CD14-positive monocyte (primary cell): ENCODE data around the gene CD46. TPM values are rescaled to one million over a fixed set of nuclear protein-coding genes. Genes with fewer than 3 reads are reported as not detected.

ENCODE experiments used
- DNase-seq, 3 donors: peaks; one replicate each; pipeline ENCODE4 v3.0.0-alpha.2; 2011 to 2022
- H2AFZ ChIP-seq: 2 replicates; pipeline ENCODE4 v1.6.0; 2012; ENCODE audit warnings: mild to moderate bottlenecking, low read depth, low read length, inconsistent platforms; ENCODE audit not compliant: insufficient read depth, poor library complexity, severe bottlenecking
- H3K27ac ChIP-seq, 2 donors: 1 replicate in 1 of 2; 2 replicates in 1 of 2; pipeline ENCODE4 v1.5.1; 2012 to 2013; ENCODE audit warnings: low read length in 2 of 2, control low read depth in 1 of 2, inconsistent platforms in 1 of 2, low read depth in 1 of 2, mild to moderate bottlenecking in 1 of 2
- H3K27me3 ChIP-seq, 2 donors: one replicate each; pipeline versions ENCODE4 v1.6.0 to v1.6.1; 2011 to 2013; ENCODE audit warnings: low read length in 2 of 2; ENCODE audit not compliant: control insufficient read depth in 2 of 2, insufficient read depth in 2 of 2
- H3K36me3 ChIP-seq, 2 donors: replicated peaks in 1 of 2; 1 replicate in 1 of 2; 2 replicates in 1 of 2; pipeline versions ENCODE4 v1.5.1 to v1.6.1; 2012 to 2013; ENCODE audit warnings: low read length in 2 of 2, control low read depth in 1 of 2, inconsistent platforms in 1 of 2, mild to moderate bottlenecking in 1 of 2; ENCODE audit not compliant: insufficient read depth in 2 of 2, control insufficient read depth in 1 of 2
- H3K4me1 ChIP-seq, 2 donors: 1 replicate in 1 of 2; 2 replicates in 1 of 2; pipeline versions ENCODE4 v1.5.1 to v1.6.1; 2012 to 2013; ENCODE audit warnings: low read length in 2 of 2, control low read depth in 1 of 2, inconsistent platforms in 1 of 2, mild to moderate bottlenecking in 1 of 2, moderate library complexity in 1 of 2; ENCODE audit not compliant: insufficient read depth in 2 of 2, control insufficient read depth in 1 of 2
- H3K4me2 ChIP-seq: replicated peaks from 2 replicates; pipeline ENCODE3; 2012; ENCODE audit warnings: low read length, moderate library complexity, mild to moderate bottlenecking; ENCODE audit not compliant: poor library complexity, severe bottlenecking; ENCODE audit errors: extremely low read depth
- H3K4me3 ChIP-seq, 3 experiments: fragments of 200-600 bp in 1 of 3; sonication (generic) in 1 of 3; replicated peaks in 1 of 3; 1 replicate in 2 of 3; 2 replicates in 1 of 3; pipeline ENCODE4 v1.5.1; 2011 to 2013; ENCODE audit warnings: low read length in 3 of 3, mild to moderate bottlenecking in 3 of 3, control low read depth in 2 of 3, low read depth in 2 of 3, inconsistent platforms in 1 of 3, moderate library complexity in 1 of 3
- H3K79me2 ChIP-seq: 2 replicates; pipeline ENCODE4 v1.6.0; 2012; ENCODE audit warnings: mild to moderate bottlenecking, control low read depth, inconsistent platforms, low read length, moderate library complexity; ENCODE audit not compliant: insufficient read depth
- H3K9ac ChIP-seq: 2 replicates; pipeline ENCODE4 v1.6.0; 2017; ENCODE audit warnings: low read length, mild to moderate bottlenecking; ENCODE audit not compliant: insufficient read depth, poor library complexity, severe bottlenecking
- H3K9me3 ChIP-seq, 2 donors: replicated peaks in 1 of 2; 1 replicate in 1 of 2; 2 replicates in 1 of 2; pipeline versions ENCODE4 v1.5.1 to v1.6.1; 2012 to 2013; ENCODE audit warnings: low read length in 2 of 2, control low read depth in 1 of 2; ENCODE audit not compliant: control insufficient read depth in 1 of 2, insufficient read depth in 1 of 2
- H4K20me1 ChIP-seq: 2 replicates; pipeline ENCODE4 v1.6.0; 2012; ENCODE audit warnings: mild to moderate bottlenecking, low read length, control low read depth, moderate library complexity; ENCODE audit not compliant: insufficient read depth
- H3K27ac Mint-ChIP-seq, 7 donors: one replicate each; pipeline ENCODE4 v1.8.0; 2020; ENCODE audit warnings: mild to moderate bottlenecking in 7 of 7, mixed read lengths in 7 of 7, moderate library complexity in 6 of 7, inconsistent platforms in 2 of 7
- H3K27me3 Mint-ChIP-seq, 3 donors: one replicate each; pipeline ENCODE4 v1.8.0; 2021 to 2022; ENCODE audit warnings: low read depth in 3 of 3, mild to moderate bottlenecking in 3 of 3, mixed read lengths in 3 of 3, moderate library complexity in 3 of 3, inconsistent platforms in 1 of 3
- H3K36me3 Mint-ChIP-seq, 2 donors: one replicate each; pipeline ENCODE4 v1.8.0; 2020; ENCODE audit warnings: mixed read lengths in 2 of 2, inconsistent platforms in 1 of 2, mild to moderate bottlenecking in 1 of 2
- H3K4me1 Mint-ChIP-seq: one replicate; pipeline ENCODE4 v1.8.0; 2020; ENCODE audit warnings: mild to moderate bottlenecking, mixed read lengths
- H3K4me3 Mint-ChIP-seq, 2 donors: one replicate each; pipeline ENCODE4 v1.8.0; 2020; ENCODE audit warnings: mild to moderate bottlenecking in 2 of 2, mixed read lengths in 2 of 2, moderate library complexity in 1 of 2
- H3K9me3 Mint-ChIP-seq, 7 donors: one replicate each; pipeline ENCODE4 v1.8.0; 2020 to 2022; ENCODE audit warnings: mixed read lengths in 7 of 7, mild to moderate bottlenecking in 6 of 7, moderate library complexity in 6 of 7, inconsistent platforms in 2 of 7
- CTCF ChIP-seq: fragments of 200-600 bp; IDR thresholded peaks from one replicate; pipeline ENCODE4 v1.8.0; 2022; ENCODE audit warnings: antibody characterized with exemption, mild to moderate bottlenecking
- WGBS: methylation state at CpG from one replicate; pipeline ENCODE4 v1.1.5; 2013; ENCODE audit warnings: missing lambda C conversion rate; ENCODE audit not compliant: insufficient coverage; 5-methylcytosine and 5-hydroxymethylcytosine counted together
- intact Hi-C, 2 donors: fragments of 100-400 bp; cut with micrococcal nuclease; formaldehyde crosslinking; loops; one replicate each; pipeline versions ENCODE4 v1.15.0 to v1.15.1; 2023
- polyA plus RNA-seq, 3 donors: library from polyadenylated mRNA; depleted of rRNA in 1 of 3; unstranded in 2 of 3; stranded (reverse) in 1 of 3; fragments of 300-500 nt in 2 of 3; fragments of >200 nt in 1 of 3; fragmentation: Illumina TruSeq in 2 of 3; gene quantifications; 1 replicate in 2 of 3; 2 replicates in 1 of 3; pipeline ENCODE4 v1.2.3, GENCODE V29; 2012 to 2021
- small RNA-seq: library from RNA; depleted of rRNA; stranded (forward); fragments of <200 nt; gene quantifications from one replicate; pipeline ENCODE3, GENCODE V24; 2012; ENCODE audit warnings: low read depth; ENCODE audit not compliant: insufficient read length

The CD46 gene
- polyA plus RNA-seq, 3 donors = 139 to 259 (median 210) TPM

GRCh38 chr1:207842506-207842905 is 90.7 kb downstream of the CD46 start:
- H3K9me3 ChIP-seq = no peaks in the 10 kb centered on the region
- no peak overlapping the region for H3K9ac ChIP-seq
- H3K4me2 ChIP-seq = no peak overlapping the region
- WGBS = 97% methylated on average over 4 of the region's 6 CpGs
- intact Hi-C loops = no loop called here
- H3K4me3 ChIP-seq = no peak overlapping the region
- H3K27me3 Mint-ChIP-seq = no peaks in the 10 kb centered on the region
- peaks cover 0 to 16% of the 10 kb centered on the region in 2 donors for H3K36me3 ChIP-seq
- no peak for DNase-seq
- H2AFZ ChIP-seq = no peak overlapping the region
- no peaks in the 10 kb centered on the region for H3K9me3 Mint-ChIP-seq
- H3K4me3 Mint-ChIP-seq = no peak overlapping the region
- peaks cover 45 to 67% of the 10 kb centered on the region in 2 donors for H3K4me1 ChIP-seq
- H3K27me3 ChIP-seq = no peaks in the 10 kb centered on the region
- H3K36me3 Mint-ChIP-seq = peaks cover 36 to 37% of the 10 kb centered on the region in 2 donors
- H3K27ac ChIP-seq = no peak overlapping the region
- H3K27ac Mint-ChIP-seq = no peak overlapping the region
- peaks cover 55% of the 10 kb centered on the region for H3K4me1 Mint-ChIP-seq
- H4K20me1 ChIP-seq = peaks cover 73% of the 10 kb centered on the region
- TF ChIP-seq CTCF = no peak
- H3K79me2 ChIP-seq = peaks cover 91% of the 10 kb centered on the region

- no CpG with 5 or more reads among the region's 2 CpGs for WGBS
- H4K20me1 ChIP-seq = peaks cover 61% of the 10 kb centered on the region
- intact Hi-C loops = no loop called here
- peaks cover 88% of the 10 kb centered on the region for H3K79me2 ChIP-seq
- no peak for TF ChIP-seq CTCF
- no peak overlapping the region for H2AFZ ChIP-seq
- H3K27me3 Mint-ChIP-seq = no peaks in the 10 kb centered on the region
- H3K27me3 ChIP-seq = no peaks in the 10 kb centered on the region
- no peaks in the 10 kb centered on the region for H3K9me3 ChIP-seq
- peaks cover 69% of the 10 kb centered on the region for H3K4me1 Mint-ChIP-seq
- peak overlapping the region; percentile 44 for H3K4me2 ChIP-seq
- H3K27ac ChIP-seq = peak overlapping the region; percentile 80 to 82
- H3K4me3 ChIP-seq = peak overlapping the region in 1 of 3 experiments; percentile 29
- H3K9ac ChIP-seq = no peak overlapping the region
- peaks cover 22 to 24% of the 10 kb centered on the region in 2 donors for H3K36me3 Mint-ChIP-seq
- peaks cover 63 to 85% of the 10 kb centered on the region in 2 donors for H3K4me1 ChIP-seq
- no peaks in the 10 kb centered on the region for H3K9me3 Mint-ChIP-seq
- peaks cover 0 to 14% of the 10 kb centered on the region in 2 donors for H3K36me3 ChIP-seq
- peak overlapping the region in 1 of 2 donors; percentile 62 for H3K4me3 Mint-ChIP-seq
- H3K27ac Mint-ChIP-seq = peak overlapping the region; percentile 81 to 96 (median 91)
- peak in 2 of 3 donors; percentile 76 to 81 for DNase-seq
These were observed 92.5 kb downstream of the CD46 start for GRCh38 chr1:207844371-207844770.

Small RNA genes within 50 kb of the gene (small RNA-seq; reads per million reads assigned to genes)
- gene RNA5SP534 = not detected

Other genes starting within 250 kb of the CD46 start
- gene CR1L, start 106.9 kb upstream of the CD46 start, polyA plus RNA-seq = under 1 TPM in 1 of 3 donors, not detected in 2; 0.49 TPM
- under 1 TPM in 1 of 3 donors, not detected in 2; 0.03 TPM for gene CD34, start 159.1 kb downstream of the CD46 start, polyA plus RNA-seq